SU-DHL-6 (cell line): Measurements from ENCODE around the gene IRAK1.
A peak's percentile ranks its signal among the peaks of the same experiment; 100 is the strongest.

Source experiments
- H2AFZ ChIP-seq: fragments of 200-600 bp; sonication (generic); 2 replicates; pipeline ENCODE4 v1.6.1; 2014; ENCODE audit warnings: low read depth, mild to moderate bottlenecking, moderate library complexity, mixed read lengths, antibody characterized with exemption, low read length; ENCODE audit not compliant: severe bottlenecking
- H3F3A ChIP-seq: fragments of 200-600 bp; shearing (Covaris generic); 2 replicates; pipeline ENCODE4 v1.6.0; 2016; ENCODE audit warnings: antibody characterized with exemption, mild to moderate bottlenecking; ENCODE audit not compliant: insufficient read depth
- H3K27ac ChIP-seq: fragments of 200-600 bp; sonication (generic); 2 replicates; pipeline ENCODE4 v1.5.1; 2016; ENCODE audit warnings: low read depth, mild to moderate bottlenecking, low read length, moderate library complexity, mixed read lengths
- H3K27me3 ChIP-seq: fragments of 200-600 bp; sonication (generic), shearing (Covaris generic); 2 replicates; pipeline ENCODE4 v1.6.0; 2014; ENCODE audit warnings: mild to moderate bottlenecking, low read length
- H3K36me3 ChIP-seq: fragments of 200-600 bp; sonication (generic); 2 replicates; pipeline ENCODE4 v1.6.1; 2014; ENCODE audit warnings: mild to moderate bottlenecking, low read length, mixed read lengths
- H3K4me2 ChIP-seq: fragments of 300-600, 200-600 bp; shearing (Covaris generic), sonication (generic); 2 replicates; pipeline ENCODE4 v1.6.0; 2014; ENCODE audit warnings: low read length, low read depth, mild to moderate bottlenecking; ENCODE audit not compliant: poor library complexity, severe bottlenecking
- H3K4me3 ChIP-seq: fragments of 200-600 bp; sonication (generic); 2 replicates; pipeline ENCODE4 v1.5.1; 2014; ENCODE audit warnings: antibody characterized with exemption, low read length, mild to moderate bottlenecking, mixed read lengths; ENCODE audit not compliant: insufficient read depth, poor library complexity, severe bottlenecking
- H3K79me2 ChIP-seq: fragments of 200-600 bp; sonication (generic); 2 replicates; pipeline ENCODE4 v1.6.1; 2014; ENCODE audit warnings: mild to moderate bottlenecking, low read length, moderate library complexity; ENCODE audit not compliant: insufficient read depth
- H3K9ac ChIP-seq: fragments of 200-600 bp; sonication (generic); 2 replicates; pipeline ENCODE4 v1.7.0; 2014; ENCODE audit warnings: mild to moderate bottlenecking, low read length
- H3K9me2 ChIP-seq: fragments of 200-600 bp; sonication (generic); replicated peaks from 2 replicates; pipeline ENCODE4 v1.6.1; 2014; ENCODE audit warnings: low read length; ENCODE audit not compliant: insufficient read depth
- H3K9me3 ChIP-seq: fragments of 200-600 bp; sonication (generic); 2 replicates; pipeline ENCODE4 v1.6.1; 2014; ENCODE audit warnings: low read length, mixed read lengths; ENCODE audit not compliant: insufficient read depth
- H4K20me1 ChIP-seq: fragments of 200-600 bp; sonication (generic); 2 replicates; pipeline ENCODE4 v1.6.1; 2014; ENCODE audit warnings: low read depth, mild to moderate bottlenecking, antibody characterized with exemption, low read length, moderate library complexity, mixed read lengths
- CTCF ChIP-seq: fragments of 200-600 bp; sonication (generic); IDR thresholded peaks from one replicate; pipeline ENCODE4 v1.5.1; 2017; ENCODE audit warnings: antibody characterized with exemption, mild to moderate bottlenecking, low read length, moderate library complexity; ENCODE audit not compliant: insufficient read depth, poor library complexity, severe bottlenecking
- EZH2phosphoT487 ChIP-seq: fragments of 200-600 bp; sonication (generic), shearing (Covaris generic); conservative IDR thresholded peaks from 2 replicates; pipeline ENCODE4 v1.6.1; 2018; ENCODE audit warnings: mild to moderate bottlenecking, antibody characterized with exemption, low read length, moderate library complexity, mixed read lengths

Gene IRAK1

GRCh38 chrX:154002215-154002719, 17.4 kb downstream of the IRAK1 start:
- H3K27me3 ChIP-seq: no peaks in the 10 kb centered on the region
- no peak overlapping the region for H2AFZ ChIP-seq
- no peaks in the 10 kb centered on the region for H3K79me2 ChIP-seq
- no peaks in the 10 kb centered on the region for H3K36me3 ChIP-seq
- no peaks in the 10 kb centered on the region for H3K9me2 ChIP-seq
- TF ChIP-seq CTCF (no peak), EZH2phosphoT487 (no peak)
- H4K20me1 ChIP-seq: no peaks in the 10 kb centered on the region
- H3K9me3 ChIP-seq: no peaks in the 10 kb centered on the region
- peaks cover 6% of the 10 kb centered on the region; the same call in 1 of the 2 replicates for H3F3A ChIP-seq
- H3K4me2 ChIP-seq: peak overlapping the region; percentile 37
- H3K27ac ChIP-seq: peak overlapping the region; percentile 29; the same call in 1 of the 2 replicates
- H3K9ac ChIP-seq: peak overlapping the region; percentile 38; the same call in 1 of the 2 replicates
- H3K4me3 ChIP-seq: peak overlapping the region; percentile 5

- H3K36me3 ChIP-seq: no peaks in the 10 kb centered on the region
- TF ChIP-seq CTCF (no peak), EZH2phosphoT487 (no peak)
Measured at GRCh38 chrX:154000051-154000450, 19.7 kb downstream of the IRAK1 start.

GRCh38 chrX:153999359-154000037, 20.2 kb downstream of the IRAK1 start:
- Histone ChIP-seq H3F3A (peaks cover 6% of the 10 kb centered on the region; the same call in 1 of the 2 replicates), H3K9me2 (no peaks in the 10 kb centered on the region), H3K36me3 (no peaks in the 10 kb centered on the region), H3K9ac (no peak overlapping the region), H2AFZ (no peak overlapping the region), H3K27me3 (no peaks in the 10 kb centered on the region), H4K20me1 (no peaks in the 10 kb centered on the region), H3K27ac (no peak overlapping the region), H3K4me2 (no peak overlapping the region), H3K9me3 (no peaks in the 10 kb centered on the region), H3K79me2 (no peaks in the 10 kb centered on the region), H3K4me3 (no peak overlapping the region)
- no peak for TF ChIP-seq EZH2phosphoT487
- no peak for TF ChIP-seq CTCF

More at GRCh38 chrX:154000051-154000450, 19.7 kb downstream of the IRAK1 start:
- no peaks in the 10 kb centered on the region for H3K9me3 ChIP-seq
- H3K4me3 ChIP-seq: no peak overlapping the region
- H3K27me3 ChIP-seq: no peaks in the 10 kb centered on the region
- H3K9me2 ChIP-seq: no peaks in the 10 kb centered on the region
- H3K4me2 ChIP-seq: no peak overlapping the region
- H3K79me2 ChIP-seq: no peaks in the 10 kb centered on the region
- peaks cover 6% of the 10 kb centered on the region; the same call in 1 of the 2 replicates for H3F3A ChIP-seq
- H2AFZ ChIP-seq: no peak overlapping the region
- no peak overlapping the region for H3K27ac ChIP-seq
- no peak overlapping the region for H3K9ac ChIP-seq
- H4K20me1 ChIP-seq: no peaks in the 10 kb centered on the region
